ENCODE results near the gene TMEM9.

TMEM9 gene

GRCh38 chr1:201146626-201147390 is 7.5 kb downstream of the TMEM9 start:
- Histone ChIP-seq H3K4me1 (ENCODE audit: control insufficient read depth, insufficient read depth, low read length, poor library complexity, severe bottlenecking) (no peaks in the 10 kb centered on the region), H3K27ac (ENCODE audit: insufficient read depth, low read length, poor library complexity, severe bottlenecking) (no peak overlapping the region), H3K36me3 (ENCODE audit: control insufficient read depth, insufficient read depth, low read length) (peaks cover 41% of the 10 kb centered on the region), H3K9me3 (ENCODE audit: control insufficient read depth, low read length) (no peaks in the 10 kb centered on the region), H3K27me3 (replicated peaks; ENCODE audit: control insufficient read depth, insufficient read depth, low read length, poor library complexity, severe bottlenecking) (no peaks in the 10 kb centered on the region), H3K4me3 (ENCODE audit: insufficient read depth, low read depth, low read length, poor library complexity, severe bottlenecking) (no peak overlapping the region)
- DNase-seq = no peak

GRCh38 chr1:201145816-201146215 is 8.5 kb downstream of the TMEM9 start:
- Histone ChIP-seq H3K36me3 (ENCODE audit: control insufficient read depth, insufficient read depth, low read length) (peaks cover 50% of the 10 kb centered on the region), H3K9me3 (ENCODE audit: control insufficient read depth, low read length) (no peaks in the 10 kb centered on the region), H3K27ac (ENCODE audit: insufficient read depth, low read length, poor library complexity, severe bottlenecking) (no peak overlapping the region), H3K4me3 (ENCODE audit: insufficient read depth, low read depth, low read length, poor library complexity, severe bottlenecking) (no peak overlapping the region), H3K4me1 (ENCODE audit: control insufficient read depth, insufficient read depth, low read length, poor library complexity, severe bottlenecking) (no peaks in the 10 kb centered on the region), H3K27me3 (replicated peaks; ENCODE audit: control insufficient read depth, insufficient read depth, low read length, poor library complexity, severe bottlenecking) (no peaks in the 10 kb centered on the region)
- DNase-seq = no peak

GRCh38 chr1:201145132-201145531 is 9.1 kb downstream of the TMEM9 start:
- no peak overlapping the region for H3K4me3 ChIP-seq (ENCODE audit: insufficient read depth, low read depth, low read length, poor library complexity, severe bottlenecking)
- no peak overlapping the region for H3K27ac ChIP-seq (ENCODE audit: insufficient read depth, low read length, poor library complexity, severe bottlenecking)
- peaks cover 56% of the 10 kb centered on the region for H3K36me3 ChIP-seq (ENCODE audit: control insufficient read depth, insufficient read depth, low read length)
- H3K9me3 ChIP-seq (ENCODE audit: control insufficient read depth, low read length) = no peaks in the 10 kb centered on the region
- H3K27me3 ChIP-seq (replicated peaks; ENCODE audit: control insufficient read depth, insufficient read depth, low read length, poor library complexity, severe bottlenecking) = no peaks in the 10 kb centered on the region
- no peak for DNase-seq
- no peaks in the 10 kb centered on the region for H3K4me1 ChIP-seq (ENCODE audit: control insufficient read depth, insufficient read depth, low read length, poor library complexity, severe bottlenecking)

- Histone ChIP-seq H3K36me3 (ENCODE audit: control insufficient read depth, insufficient read depth, low read length) (peaks cover 60% of the 10 kb centered on the region), H3K27me3 (replicated peaks; ENCODE audit: control insufficient read depth, insufficient read depth, low read length, poor library complexity, severe bottlenecking) (no peaks in the 10 kb centered on the region), H3K9me3 (ENCODE audit: control insufficient read depth, low read length) (no peaks in the 10 kb centered on the region), H3K4me3 (ENCODE audit: insufficient read depth, low read depth, low read length, poor library complexity, severe bottlenecking) (no peak overlapping the region), H3K4me1 (ENCODE audit: control insufficient read depth, insufficient read depth, low read length, poor library complexity, severe bottlenecking) (no peaks in the 10 kb centered on the region), H3K27ac (ENCODE audit: insufficient read depth, low read length, poor library complexity, severe bottlenecking) (no peak overlapping the region)
- no peak for DNase-seq
Observed at GRCh38 chr1:201144701-201145100, 9.6 kb downstream of the TMEM9 start.

GRCh38 chr1:201143726-201144635 is 10.3 kb downstream of the TMEM9 start:
- no peak overlapping the region for H3K4me3 ChIP-seq (ENCODE audit: insufficient read depth, low read depth, low read length, poor library complexity, severe bottlenecking)
- peaks cover 61% of the 10 kb centered on the region for H3K36me3 ChIP-seq (ENCODE audit: control insufficient read depth, insufficient read depth, low read length)
- no peak overlapping the region for H3K27ac ChIP-seq (ENCODE audit: insufficient read depth, low read length, poor library complexity, severe bottlenecking)
- H3K27me3 ChIP-seq (replicated peaks; ENCODE audit: control insufficient read depth, insufficient read depth, low read length, poor library complexity, severe bottlenecking) = no peaks in the 10 kb centered on the region
- H3K9me3 ChIP-seq (ENCODE audit: control insufficient read depth, low read length) = no peaks in the 10 kb centered on the region
- no peak for DNase-seq
- no peaks in the 10 kb centered on the region for H3K4me1 ChIP-seq (ENCODE audit: control insufficient read depth, insufficient read depth, low read length, poor library complexity, severe bottlenecking)

GRCh38 chr1:201142849-201143725 is 11.2 kb downstream of the TMEM9 start:
- DNase-seq = no peak
- no peak overlapping the region for H3K27ac ChIP-seq (ENCODE audit: insufficient read depth, low read length, poor library complexity, severe bottlenecking)
- H3K9me3 ChIP-seq (ENCODE audit: control insufficient read depth, low read length) = no peaks in the 10 kb centered on the region
- no peak overlapping the region for H3K4me3 ChIP-seq (ENCODE audit: insufficient read depth, low read depth, low read length, poor library complexity, severe bottlenecking)
- no peaks in the 10 kb centered on the region for H3K27me3 ChIP-seq (replicated peaks; ENCODE audit: control insufficient read depth, insufficient read depth, low read length, poor library complexity, severe bottlenecking)
- H3K4me1 ChIP-seq (ENCODE audit: control insufficient read depth, insufficient read depth, low read length, poor library complexity, severe bottlenecking) = no peaks in the 10 kb centered on the region
- H3K36me3 ChIP-seq (ENCODE audit: control insufficient read depth, insufficient read depth, low read length) = peaks cover 61% of the 10 kb centered on the region

- Histone ChIP-seq H3K36me3 (ENCODE audit: control insufficient read depth, insufficient read depth, low read length) (peaks cover 61% of the 10 kb centered on the region), H3K9me3 (ENCODE audit: control insufficient read depth, low read length) (no peaks in the 10 kb centered on the region), H3K27ac (ENCODE audit: insufficient read depth, low read length, poor library complexity, severe bottlenecking) (no peak overlapping the region), H3K27me3 (replicated peaks; ENCODE audit: control insufficient read depth, insufficient read depth, low read length, poor library complexity, severe bottlenecking) (no peaks in the 10 kb centered on the region), H3K4me1 (ENCODE audit: control insufficient read depth, insufficient read depth, low read length, poor library complexity, severe bottlenecking) (no peaks in the 10 kb centered on the region), H3K4me3 (ENCODE audit: insufficient read depth, low read depth, low read length, poor library complexity, severe bottlenecking) (no peak overlapping the region)
- DNase-seq = no peak
Observed at GRCh38 chr1:201142011-201142848, 12.0 kb downstream of the TMEM9 start.

- no peak overlapping the region for H3K4me3 ChIP-seq (ENCODE audit: insufficient read depth, low read depth, low read length, poor library complexity, severe bottlenecking)
- peaks cover 61% of the 10 kb centered on the region for H3K36me3 ChIP-seq (ENCODE audit: control insufficient read depth, insufficient read depth, low read length)
- no peaks in the 10 kb centered on the region for H3K4me1 ChIP-seq (ENCODE audit: control insufficient read depth, insufficient read depth, low read length, poor library complexity, severe bottlenecking)
- DNase-seq = no peak
- no peak overlapping the region for H3K27ac ChIP-seq (ENCODE audit: insufficient read depth, low read length, poor library complexity, severe bottlenecking)
- H3K27me3 ChIP-seq (replicated peaks; ENCODE audit: control insufficient read depth, insufficient read depth, low read length, poor library complexity, severe bottlenecking) = no peaks in the 10 kb centered on the region
- no peaks in the 10 kb centered on the region for H3K9me3 ChIP-seq (ENCODE audit: control insufficient read depth, low read length)
Observed at GRCh38 chr1:201141418-201141817, 12.9 kb downstream of the TMEM9 start.

GRCh38 chr1:201140941-201141260 is 13.4 kb downstream of the TMEM9 start:
- H3K9me3 ChIP-seq (ENCODE audit: control insufficient read depth, low read length) = no peaks in the 10 kb centered on the region
- no peak overlapping the region for H3K4me3 ChIP-seq (ENCODE audit: insufficient read depth, low read depth, low read length, poor library complexity, severe bottlenecking)
- H3K36me3 ChIP-seq (ENCODE audit: control insufficient read depth, insufficient read depth, low read length) = peaks cover 55% of the 10 kb centered on the region
- DNase-seq = no peak
- no peaks in the 10 kb centered on the region for H3K27me3 ChIP-seq (replicated peaks; ENCODE audit: control insufficient read depth, insufficient read depth, low read length, poor library complexity, severe bottlenecking)
- no peaks in the 10 kb centered on the region for H3K4me1 ChIP-seq (ENCODE audit: control insufficient read depth, insufficient read depth, low read length, poor library complexity, severe bottlenecking)
- no peak overlapping the region for H3K27ac ChIP-seq (ENCODE audit: insufficient read depth, low read length, poor library complexity, severe bottlenecking)
